ENCODE results near the gene ROR2. TPM values are rescaled to one million over a fixed set of nuclear protein-coding genes. Genes with fewer than 3 reads are reported as not detected.

Gene ROR2
- total and polyA plus RNA-seq, 4 donors, result 0.13 to 0.84 (median 0.52) TPM

DNA sequence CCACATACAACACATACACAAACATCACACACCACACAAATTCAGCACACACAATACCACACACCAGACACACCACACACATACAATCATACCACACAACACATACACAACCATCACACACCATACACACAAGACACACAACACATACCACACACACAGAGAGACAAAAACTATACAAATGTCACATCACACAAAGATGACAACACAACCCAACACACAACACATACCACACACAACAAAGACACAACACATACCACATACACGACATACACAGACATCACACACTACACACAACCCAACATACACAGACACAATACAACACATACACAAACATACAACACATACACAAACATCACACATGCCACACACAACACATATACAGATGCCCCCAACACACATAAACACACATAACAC is 44.8 kb downstream of the ROR2 start:
- WGBS, result 76% methylated on average over 1 of the region's 1 CpG
- Histone ChIP-seq H3K27me3 (ENCODE audit: control insufficient read depth in 4 of 4, insufficient read depth in 4 of 4, low read length in 3 of 4) (peaks cover 0 to 2% (median 0%) of the 10 kb centered on the region in 4 donors), H3K9ac (ENCODE audit: low read depth in 1 of 2, low read length in 2 of 2) (no peak overlapping the region), H3K4me1 (ENCODE audit: control insufficient read depth in 4 of 4, insufficient read depth in 4 of 4, low read length in 3 of 4) (peaks cover 0 to 6% (median 0%) of the 10 kb centered on the region in 4 donors), H3K36me3 (ENCODE audit: control insufficient read depth in 4 of 4, insufficient read depth in 3 of 4, low read depth in 1 of 4, low read length in 3 of 4) (no peaks in the 10 kb centered on the region), H3K9me3 (ENCODE audit: control insufficient read depth in 4 of 4, low read length in 3 of 4) (no peaks in the 10 kb centered on the region), H3K27ac (ENCODE audit: low read depth in 1 of 2, low read length in 2 of 2) (no peak overlapping the region), H3K4me3 (ENCODE audit: low read depth in 1 of 3, low read length in 3 of 3) (no peak overlapping the region)
- DNase-seq (ENCODE audit: low spot score), result no peak
- TF ChIP-seq NR2F2 (IDR thresholded peaks at IDR 0.05) (no peak), YY1 (IDR thresholded peaks at IDR 0.05) (no peak), EGR1 (IDR thresholded peaks at IDR 0.05; ENCODE audit: low read depth in 2 of 2) (no peak), RXRA (IDR thresholded peaks at IDR 0.05) (no peak), RAD21 (IDR thresholded peaks at IDR 0.05) (no peak)
- TF ChIP-seq, protein P1, sequence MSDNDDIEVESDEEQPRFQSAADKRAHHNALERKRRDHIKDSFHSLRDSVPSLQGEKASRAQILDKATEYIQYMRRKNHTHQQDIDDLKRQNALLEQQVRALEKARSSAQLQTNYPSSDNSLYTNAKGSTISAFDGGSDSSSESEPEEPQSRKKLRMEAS (IDR thresholded peaks at IDR 0.05), result no peak
- TF ChIP-seq, protein P2, sequence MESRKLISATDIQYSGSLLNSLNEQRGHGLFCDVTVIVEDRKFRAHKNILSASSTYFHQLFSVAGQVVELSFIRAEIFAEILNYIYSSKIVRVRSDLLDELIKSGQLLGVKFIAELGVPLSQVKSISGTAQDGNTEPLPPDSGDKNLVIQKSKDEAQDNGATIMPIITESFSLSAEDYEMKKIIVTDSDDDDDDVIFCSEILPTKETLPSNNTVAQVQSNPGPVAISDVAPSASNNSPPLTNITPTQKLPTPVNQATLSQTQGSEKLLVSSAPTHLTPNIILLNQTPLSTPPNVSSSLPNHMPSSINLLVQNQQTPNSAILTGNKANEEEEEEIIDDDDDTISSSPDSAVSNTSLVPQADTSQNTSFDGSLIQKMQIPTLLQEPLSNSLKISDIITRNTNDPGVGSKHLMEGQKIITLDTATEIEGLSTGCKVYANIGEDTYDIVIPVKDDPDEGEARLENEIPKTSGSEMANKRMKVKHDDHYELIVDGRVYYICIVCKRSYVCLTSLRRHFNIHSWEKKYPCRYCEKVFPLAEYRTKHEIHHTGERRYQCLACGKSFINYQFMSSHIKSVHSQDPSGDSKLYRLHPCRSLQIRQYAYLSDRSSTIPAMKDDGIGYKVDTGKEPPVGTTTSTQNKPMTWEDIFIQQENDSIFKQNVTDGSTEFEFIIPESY (IDR thresholded peaks at IDR 0.05), result no peak
- TF ChIP-seq, protein P3, sequence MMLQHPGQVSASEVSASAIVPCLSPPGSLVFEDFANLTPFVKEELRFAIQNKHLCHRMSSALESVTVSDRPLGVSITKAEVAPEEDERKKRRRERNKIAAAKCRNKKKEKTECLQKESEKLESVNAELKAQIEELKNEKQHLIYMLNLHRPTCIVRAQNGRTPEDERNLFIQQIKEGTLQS (IDR thresholded peaks at IDR 0.05), result no peak
- TF ChIP-seq, protein P4, sequence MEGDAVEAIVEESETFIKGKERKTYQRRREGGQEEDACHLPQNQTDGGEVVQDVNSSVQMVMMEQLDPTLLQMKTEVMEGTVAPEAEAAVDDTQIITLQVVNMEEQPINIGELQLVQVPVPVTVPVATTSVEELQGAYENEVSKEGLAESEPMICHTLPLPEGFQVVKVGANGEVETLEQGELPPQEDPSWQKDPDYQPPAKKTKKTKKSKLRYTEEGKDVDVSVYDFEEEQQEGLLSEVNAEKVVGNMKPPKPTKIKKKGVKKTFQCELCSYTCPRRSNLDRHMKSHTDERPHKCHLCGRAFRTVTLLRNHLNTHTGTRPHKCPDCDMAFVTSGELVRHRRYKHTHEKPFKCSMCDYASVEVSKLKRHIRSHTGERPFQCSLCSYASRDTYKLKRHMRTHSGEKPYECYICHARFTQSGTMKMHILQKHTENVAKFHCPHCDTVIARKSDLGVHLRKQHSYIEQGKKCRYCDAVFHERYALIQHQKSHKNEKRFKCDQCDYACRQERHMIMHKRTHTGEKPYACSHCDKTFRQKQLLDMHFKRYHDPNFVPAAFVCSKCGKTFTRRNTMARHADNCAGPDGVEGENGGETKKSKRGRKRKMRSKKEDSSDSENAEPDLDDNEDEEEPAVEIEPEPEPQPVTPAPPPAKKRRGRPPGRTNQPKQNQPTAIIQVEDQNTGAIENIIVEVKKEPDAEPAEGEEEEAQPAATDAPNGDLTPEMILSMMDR (IDR thresholded peaks at IDR 0.05; ENCODE audit: low read depth, low read length, missing input control), result no peak

DNA sequence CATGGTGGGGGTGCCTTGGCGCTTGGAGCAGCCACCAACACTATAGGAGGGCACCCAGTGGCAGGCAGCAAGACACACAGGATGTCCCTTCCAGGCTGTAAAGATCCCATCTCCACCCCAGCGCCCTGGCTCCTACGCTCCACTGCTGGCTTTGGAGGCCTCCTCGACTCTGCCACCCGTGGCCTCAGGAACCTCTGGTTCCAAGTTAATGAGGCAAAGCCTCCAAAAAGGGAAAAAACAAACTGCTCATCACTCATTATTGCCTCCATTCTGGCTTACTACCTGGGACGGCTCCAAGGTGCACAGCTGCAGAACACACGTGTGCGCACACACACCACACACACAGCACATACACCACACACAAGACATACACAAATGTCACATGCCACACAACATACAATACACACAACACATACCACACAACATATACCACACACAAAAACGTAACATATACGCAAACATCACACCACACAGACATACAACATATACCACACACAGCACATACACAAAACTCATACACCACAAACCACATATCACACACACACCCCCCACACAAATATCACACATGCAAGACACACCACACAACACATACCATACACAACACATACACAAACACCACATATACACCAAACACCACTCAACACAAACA is 45.3 kb downstream of the ROR2 start:
- Histone ChIP-seq H3K9ac (ENCODE audit: low read depth in 1 of 2, low read length in 2 of 2) (no peak overlapping the region), H3K36me3 (ENCODE audit: control insufficient read depth in 4 of 4, insufficient read depth in 3 of 4, low read depth in 1 of 4, low read length in 3 of 4) (no peaks in the 10 kb centered on the region), H3K4me1 (ENCODE audit: control insufficient read depth in 4 of 4, insufficient read depth in 4 of 4, low read length in 3 of 4) (peaks cover 0 to 6% (median 0%) of the 10 kb centered on the region in 4 donors), H3K27ac (ENCODE audit: low read depth in 1 of 2, low read length in 2 of 2) (no peak overlapping the region), H3K4me3 (ENCODE audit: low read depth in 1 of 3, low read length in 3 of 3) (no peak overlapping the region), H3K9me3 (ENCODE audit: control insufficient read depth in 4 of 4, low read length in 3 of 4) (no peaks in the 10 kb centered on the region), H3K27me3 (ENCODE audit: control insufficient read depth in 4 of 4, insufficient read depth in 4 of 4, low read length in 3 of 4) (peaks cover 0 to 2% (median 0%) of the 10 kb centered on the region in 4 donors)
- DNase-seq (ENCODE audit: low spot score), result no peak
- 96% methylated on average over 10 of the region's 10 CpGs for WGBS
- no peak for TF ChIP-seq TAF1 (conservative IDR thresholded peaks at IDR 0.05)
- TF ChIP-seq, protein P5, sequence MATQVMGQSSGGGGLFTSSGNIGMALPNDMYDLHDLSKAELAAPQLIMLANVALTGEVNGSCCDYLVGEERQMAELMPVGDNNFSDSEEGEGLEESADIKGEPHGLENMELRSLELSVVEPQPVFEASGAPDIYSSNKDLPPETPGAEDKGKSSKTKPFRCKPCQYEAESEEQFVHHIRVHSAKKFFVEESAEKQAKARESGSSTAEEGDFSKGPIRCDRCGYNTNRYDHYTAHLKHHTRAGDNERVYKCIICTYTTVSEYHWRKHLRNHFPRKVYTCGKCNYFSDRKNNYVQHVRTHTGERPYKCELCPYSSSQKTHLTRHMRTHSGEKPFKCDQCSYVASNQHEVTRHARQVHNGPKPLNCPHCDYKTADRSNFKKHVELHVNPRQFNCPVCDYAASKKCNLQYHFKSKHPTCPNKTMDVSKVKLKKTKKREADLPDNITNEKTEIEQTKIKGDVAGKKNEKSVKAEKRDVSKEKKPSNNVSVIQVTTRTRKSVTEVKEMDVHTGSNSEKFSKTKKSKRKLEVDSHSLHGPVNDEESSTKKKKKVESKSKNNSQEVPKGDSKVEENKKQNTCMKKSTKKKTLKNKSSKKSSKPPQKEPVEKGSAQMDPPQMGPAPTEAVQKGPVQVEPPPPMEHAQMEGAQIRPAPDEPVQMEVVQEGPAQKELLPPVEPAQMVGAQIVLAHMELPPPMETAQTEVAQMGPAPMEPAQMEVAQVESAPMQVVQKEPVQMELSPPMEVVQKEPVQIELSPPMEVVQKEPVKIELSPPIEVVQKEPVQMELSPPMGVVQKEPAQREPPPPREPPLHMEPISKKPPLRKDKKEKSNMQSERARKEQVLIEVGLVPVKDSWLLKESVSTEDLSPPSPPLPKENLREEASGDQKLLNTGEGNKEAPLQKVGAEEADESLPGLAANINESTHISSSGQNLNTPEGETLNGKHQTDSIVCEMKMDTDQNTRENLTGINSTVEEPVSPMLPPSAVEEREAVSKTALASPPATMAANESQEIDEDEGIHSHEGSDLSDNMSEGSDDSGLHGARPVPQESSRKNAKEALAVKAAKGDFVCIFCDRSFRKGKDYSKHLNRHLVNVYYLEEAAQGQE (IDR thresholded peaks at IDR 0.05), result no peak
- no peak for TF ChIP-seq HNF4A (conservative IDR thresholded peaks at IDR 0.05)
- TF ChIP-seq SP1 (IDR thresholded peaks at IDR 0.05), result no peak
- no peak for TF ChIP-seq YY1 (IDR thresholded peaks at IDR 0.05)
- no peak for TF ChIP-seq HNF4G (IDR thresholded peaks at IDR 0.05)
- no peak for TF ChIP-seq FOXA2 (IDR thresholded peaks at IDR 0.05)
- TF ChIP-seq, protein P2 (IDR thresholded peaks at IDR 0.05), result no peak

All from liver (tissue), 9 donors.